Posterior vena cava (tissue), 2 donors: Measurements from ENCODE around the gene GLIPR1. TPM values are rescaled to one million over a fixed set of nuclear protein-coding genes. Genes with fewer than 3 reads are reported as not detected.
"Not testable (repeated sequence)": the region's sequence is repeated elsewhere in the genome, so short reads cannot be mapped to it uniquely, and the experiment has no call there.

Experiments
- DNase-seq: peaks from one replicate; pipeline ENCODE4 v3.0.0-alpha.2; 2020; ENCODE audit warnings: low spot score
- intact Hi-C, 2 donors: fragments of 100-400 bp; cut with DNase I; formaldehyde crosslinking; loops; one replicate each; pipeline versions ENCODE4 v1.14.1 to v1.14.2; 2022 to 2023
- long read RNA-seq, 2 donors: library from polyadenylated mRNA; unstranded; transcript quantifications; one replicate each; pipeline ENCODE4 v2.0.0, GENCODE V29; 2020 to 2021
- total RNA-seq, 2 donors: library from RNA; stranded (reverse); fragmentation: NEBNext Ultra II Directional; extraction: Animal tissue kit (Norgen Biotek cat#: 25700); gene quantifications; one replicate each; pipeline ENCODE4 v1.2.1, GENCODE V29; 2021
- donor health status: DM: yes; HTN: yes; CAD: no.
- donor health status: DM: yes; HTN: yes; CAD: no.

Gene GLIPR1
- total RNA-seq, result 10 to 100 TPM; 57.2 to 68.0 TPM
- long read RNA-seq, donor 1, full-length matches to known transcripts, result 14 of 20 reads
- long read RNA-seq, donor 1, partial matches to known transcripts, result 4 of 20 reads
- long read RNA-seq, donor 1, other reads (novel, unspliced or antisense), result 2 of 20 reads
- long read RNA-seq, donor 2, full-length matches to known transcripts, result 77 of 87 reads
- long read RNA-seq, donor 2, partial matches to known transcripts, result 0 of 87 reads
- long read RNA-seq, donor 2, other reads (novel, unspliced or antisense), result 10 of 87 reads

- peak; percentile 92 for DNase-seq
- intact Hi-C loops, result loop anchor here in 1 of 2 donors (10.0 kb wide), 2 partner anchors 86 to 146 kb away; partner anchors contain the start of genes CAPS2, GLIPR1L1 and GLIPR1L2
These were observed at the start of gene GLIPR1 for GRCh38 chr12:75480469-75480949. GLIPR1 (plus strand) TSS chr12:75480755; CDS start chr12:75480881, 126 bp downstream.

- DNase-seq, result no peak
- intact Hi-C loops, result no loop called here
These were observed 47.6 kb upstream of the GLIPR1 start for GRCh38 chr12:75432924-75433323.

GRCh38 chr12:75437564-75437963, 43.0 kb upstream of the GLIPR1 start:
- intact Hi-C loops, result no loop called here
- DNase-seq, result no peak

- DNase-seq, result no peak
- intact Hi-C loops, result no loop called here
These were observed 42.3 kb upstream of the GLIPR1 start for GRCh38 chr12:75438059-75438754.

GRCh38 chr12:75439048-75439447, 41.5 kb upstream of the GLIPR1 start:
- intact Hi-C loops, result no loop called here
- no peak for DNase-seq

GRCh38 chr12:75439930-75440329, 40.6 kb upstream of the GLIPR1 start:
- DNase-seq, result no peak
- intact Hi-C loops, result no loop called here

- DNase-seq, intact Hi-C loops: not testable (repeated sequence)
These were observed 38.7 kb upstream of the GLIPR1 start for GRCh38 chr12:75441687-75442449.

- intact Hi-C loops, DNase-seq: not testable (repeated sequence)
These were observed 38.1 kb upstream of the GLIPR1 start for GRCh38 chr12:75442454-75442853.

GRCh38 chr12:75443709-75444108, 36.8 kb upstream of the GLIPR1 start:
- intact Hi-C loops, result no loop called here
- no peak for DNase-seq

- DNase-seq, result no peak
- intact Hi-C loops, result no loop called here
These were observed 36.0 kb upstream of the GLIPR1 start for GRCh38 chr12:75444429-75445136.

GRCh38 chr12:75445137-75445507, 35.4 kb upstream of the GLIPR1 start:
- intact Hi-C loops, DNase-seq: not testable (repeated sequence)

GRCh38 chr12:75446857-75447256, 33.7 kb upstream of the GLIPR1 start:
- intact Hi-C loops, result no loop called here
- DNase-seq, result no peak

GRCh38 chr12:75447691-75448393, 32.7 kb upstream of the GLIPR1 start:
- DNase-seq, result no peak
- intact Hi-C loops, result no loop called here

GRCh38 chr12:75452675-75453330, 27.8 kb upstream of the GLIPR1 start:
- intact Hi-C loops, result no loop called here
- no peak for DNase-seq

- intact Hi-C loops, result no loop called here
- DNase-seq, result no peak
These were observed 24.7 kb upstream of the GLIPR1 start for GRCh38 chr12:75455839-75456238.

GRCh38 chr12:75457191-75457590, 23.4 kb upstream of the GLIPR1 start:
- DNase-seq, result no peak
- intact Hi-C loops, result no loop called here

- DNase-seq, intact Hi-C loops: not testable (repeated sequence)
These were observed 22.7 kb upstream of the GLIPR1 start for GRCh38 chr12:75457866-75458265.

- no peak for DNase-seq
- intact Hi-C loops, result no loop called here
These were observed 20.8 kb upstream of the GLIPR1 start for GRCh38 chr12:75459755-75460154.
